GM12875 (cell line): ENCODE data around the gene PIK3R5.

Experiments
- H3K4me3 ChIP-seq: one replicate; pipeline ENCODE4 v1.5.1; 2011; ENCODE audit warnings: low read depth, low read length, control low read depth
- CTCF ChIP-seq: IDR thresholded peaks from 2 replicates; pipeline ENCODE4 v1.5.1; 2011; ENCODE audit warnings: low read depth, mild to moderate bottlenecking, control low read depth, inconsistent platforms, low read length, moderate library complexity, borderline replicate concordance; ENCODE audit not compliant: insufficient read depth

The PIK3R5 gene

GRCh38 chr17:8880466-8880865, 85.0 kb downstream of the PIK3R5 start:
- H3K4me3 ChIP-seq, result no peak overlapping the region
- TF ChIP-seq CTCF, result no peak

DNA sequence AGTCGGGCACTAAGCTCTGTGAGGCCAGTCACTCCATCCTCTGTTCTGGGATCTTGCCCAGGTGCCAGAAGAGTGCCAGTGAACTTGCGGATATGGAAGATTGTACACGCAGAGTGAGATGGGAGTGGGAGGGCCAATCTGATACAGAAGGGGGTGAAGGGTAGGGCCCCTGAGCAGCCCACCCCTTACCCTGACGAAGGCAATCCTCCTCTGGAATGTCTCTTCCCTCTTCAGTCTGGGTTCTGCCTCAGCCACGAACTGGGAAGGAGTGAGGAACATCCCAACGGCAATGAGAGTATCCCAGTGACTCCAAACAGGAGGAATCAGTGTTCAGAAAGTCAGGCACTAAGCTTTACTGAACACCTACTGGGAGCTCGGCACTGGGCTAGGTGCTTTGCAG, 86.1 kb downstream of the PIK3R5 start:
- TF ChIP-seq CTCF, result no peak
- no peak overlapping the region for H3K4me3 ChIP-seq

DNA sequence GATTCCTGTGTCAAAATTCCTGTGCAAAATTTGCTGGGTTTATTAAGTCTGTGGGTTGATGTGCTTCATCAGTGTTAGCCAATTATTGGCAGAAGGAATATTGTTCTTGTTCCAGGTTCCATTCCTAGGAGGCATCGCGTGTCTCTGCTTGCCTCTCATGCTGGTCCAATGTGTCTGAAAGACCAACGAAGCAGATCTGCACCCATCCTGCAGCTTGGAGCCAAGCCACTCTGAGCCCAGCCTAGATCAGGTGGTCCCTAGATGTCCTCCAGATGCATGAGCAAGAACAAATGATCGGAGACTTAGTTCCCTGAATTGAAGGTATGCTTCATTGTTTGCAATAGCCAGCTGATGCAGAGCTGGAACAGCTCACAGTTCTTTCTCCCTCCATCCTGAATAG, 87.5 kb downstream of the PIK3R5 start:
- no peak for TF ChIP-seq CTCF
- H3K4me3 ChIP-seq, result no peak overlapping the region

DNA sequence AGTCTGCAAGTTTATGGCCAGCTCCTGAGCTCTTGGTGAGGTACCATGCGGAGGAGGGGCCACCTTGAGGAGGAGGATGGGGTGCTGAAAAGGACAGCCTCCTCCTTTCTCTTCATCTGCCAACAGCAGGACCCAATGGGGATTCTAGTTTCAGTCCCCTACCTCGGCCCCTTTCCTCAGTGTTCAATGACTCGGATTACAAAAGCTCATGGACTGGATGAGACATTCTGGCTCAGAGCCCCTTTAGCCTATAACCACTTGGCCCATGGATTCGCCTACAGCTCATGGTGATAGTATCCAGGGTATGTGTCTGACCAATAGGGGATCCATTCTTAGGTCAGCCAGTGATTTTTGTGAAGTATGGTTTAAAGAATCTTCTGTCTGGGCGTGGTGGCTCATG, 89.5 kb downstream of the PIK3R5 start:
- no peak overlapping the region for H3K4me3 ChIP-seq
- TF ChIP-seq CTCF, result no peak

- TF ChIP-seq CTCF, result no peak
- no peak overlapping the region for H3K4me3 ChIP-seq
Measured at GRCh38 chr17:8875436-8875835, 90.1 kb downstream of the PIK3R5 start.

- no peak overlapping the region for H3K4me3 ChIP-seq
- TF ChIP-seq CTCF, result no peak
Measured at GRCh38 chr17:8873801-8874715, 91.4 kb downstream of the PIK3R5 start.

GRCh38 chr17:8872705-8873435, 92.6 kb downstream of the PIK3R5 start:
- H3K4me3 ChIP-seq, result no peak overlapping the region

More at GRCh38 chr17:8872705-8873435, 92.6 kb downstream of the PIK3R5 start:
- no peak for TF ChIP-seq CTCF
